GM10248 (cell line): Measurements from ENCODE around the gene A1BG.

ENCODE experiments used
- CTCF ChIA-PET: fragments of 300-600 bp; sonication (Branson Sonifier 250); formaldehyde crosslinking; extraction: SDS; loops from one replicate; lab custom pipeline; 2021; ENCODE audit warnings: antibody characterized with exemption; lab: Yijun Ruan, JAX
- POLR2A ChIA-PET: fragments of 350-650 bp; sonication (Branson Sonifier 250); formaldehyde crosslinking; extraction: SDS; loops from one replicate; lab custom pipeline; 2020; ENCODE audit warnings: antibody characterized with exemption; lab: Yijun Ruan, JAX
- DNase-seq: peaks from one replicate; pipeline ENCODE4 v3.0.0; 2012; ENCODE audit errors: extremely low spot score
- TF ChIP-seq, protein P1 (sequence below): IDR thresholded peaks from 2 replicates; pipeline ENCODE4 v1.5.1; 2012; ENCODE audit warnings: mild to moderate bottlenecking, low read depth; ENCODE audit errors: extremely low read depth, missing control alignments, control extremely low read depth

A1BG gene

GRCh38 chr19:58398545-58398944 lies 45.3 kb upstream of the A1BG start:
- DNase-seq, result no peak
- TF ChIP-seq, protein P1, sequence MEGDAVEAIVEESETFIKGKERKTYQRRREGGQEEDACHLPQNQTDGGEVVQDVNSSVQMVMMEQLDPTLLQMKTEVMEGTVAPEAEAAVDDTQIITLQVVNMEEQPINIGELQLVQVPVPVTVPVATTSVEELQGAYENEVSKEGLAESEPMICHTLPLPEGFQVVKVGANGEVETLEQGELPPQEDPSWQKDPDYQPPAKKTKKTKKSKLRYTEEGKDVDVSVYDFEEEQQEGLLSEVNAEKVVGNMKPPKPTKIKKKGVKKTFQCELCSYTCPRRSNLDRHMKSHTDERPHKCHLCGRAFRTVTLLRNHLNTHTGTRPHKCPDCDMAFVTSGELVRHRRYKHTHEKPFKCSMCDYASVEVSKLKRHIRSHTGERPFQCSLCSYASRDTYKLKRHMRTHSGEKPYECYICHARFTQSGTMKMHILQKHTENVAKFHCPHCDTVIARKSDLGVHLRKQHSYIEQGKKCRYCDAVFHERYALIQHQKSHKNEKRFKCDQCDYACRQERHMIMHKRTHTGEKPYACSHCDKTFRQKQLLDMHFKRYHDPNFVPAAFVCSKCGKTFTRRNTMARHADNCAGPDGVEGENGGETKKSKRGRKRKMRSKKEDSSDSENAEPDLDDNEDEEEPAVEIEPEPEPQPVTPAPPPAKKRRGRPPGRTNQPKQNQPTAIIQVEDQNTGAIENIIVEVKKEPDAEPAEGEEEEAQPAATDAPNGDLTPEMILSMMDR, result no peak
- POLR2A ChIA-PET, result no interaction called here
- CTCF ChIA-PET, result no interaction called here

- ChIA-PET CTCF (no interaction called here), POLR2A (no interaction called here)
- TF ChIP-seq, protein P1, result no peak
- no peak for DNase-seq
These were observed 44.8 kb upstream of the A1BG start for GRCh38 chr19:58398087-58398486.

DNA sequence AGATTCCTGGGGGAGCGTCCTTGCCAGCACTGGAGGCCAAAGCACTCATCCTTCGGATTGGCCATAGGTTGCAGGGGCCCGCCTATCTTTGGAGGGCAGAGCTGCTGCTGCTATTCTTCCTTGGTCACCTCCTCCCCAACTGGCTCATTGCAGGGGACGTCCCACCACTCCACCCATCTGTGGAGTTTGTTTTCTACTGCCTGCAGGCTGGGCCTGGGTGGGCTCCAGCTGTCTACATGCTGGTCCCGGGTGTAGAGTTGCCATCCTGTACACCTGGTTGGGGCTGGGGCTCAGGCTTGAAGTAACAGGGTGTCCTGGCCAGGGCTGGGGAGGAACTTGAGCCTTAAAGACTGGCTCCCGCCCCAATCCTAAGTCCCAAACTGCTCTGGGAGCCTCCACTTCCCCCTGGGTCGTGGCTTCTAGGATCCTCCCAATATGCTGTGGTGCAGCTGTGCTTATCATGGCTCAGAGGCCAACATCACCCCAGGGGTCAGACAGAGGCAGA lies 44.3 kb upstream of the A1BG start:
- CTCF ChIA-PET, result no interaction called here
- TF ChIP-seq, protein P1, result no peak

GRCh38 chr19:58396691-58397532 lies 43.6 kb upstream of the A1BG start:
- TF ChIP-seq, protein P1, result no peak
- no peak for DNase-seq
- CTCF ChIA-PET, result no interaction called here
- POLR2A ChIA-PET, result no interaction called here

More for the DNA sequence above, 44.3 kb upstream of the A1BG start:
- POLR2A ChIA-PET, result no interaction called here
- DNase-seq, result no peak

- TF ChIP-seq, protein P1, result no peak
- ChIA-PET POLR2A (no interaction called here), CTCF (no interaction called here)
- no peak for DNase-seq
These were observed 42.8 kb upstream of the A1BG start for GRCh38 chr19:58395979-58396627.

DNA sequence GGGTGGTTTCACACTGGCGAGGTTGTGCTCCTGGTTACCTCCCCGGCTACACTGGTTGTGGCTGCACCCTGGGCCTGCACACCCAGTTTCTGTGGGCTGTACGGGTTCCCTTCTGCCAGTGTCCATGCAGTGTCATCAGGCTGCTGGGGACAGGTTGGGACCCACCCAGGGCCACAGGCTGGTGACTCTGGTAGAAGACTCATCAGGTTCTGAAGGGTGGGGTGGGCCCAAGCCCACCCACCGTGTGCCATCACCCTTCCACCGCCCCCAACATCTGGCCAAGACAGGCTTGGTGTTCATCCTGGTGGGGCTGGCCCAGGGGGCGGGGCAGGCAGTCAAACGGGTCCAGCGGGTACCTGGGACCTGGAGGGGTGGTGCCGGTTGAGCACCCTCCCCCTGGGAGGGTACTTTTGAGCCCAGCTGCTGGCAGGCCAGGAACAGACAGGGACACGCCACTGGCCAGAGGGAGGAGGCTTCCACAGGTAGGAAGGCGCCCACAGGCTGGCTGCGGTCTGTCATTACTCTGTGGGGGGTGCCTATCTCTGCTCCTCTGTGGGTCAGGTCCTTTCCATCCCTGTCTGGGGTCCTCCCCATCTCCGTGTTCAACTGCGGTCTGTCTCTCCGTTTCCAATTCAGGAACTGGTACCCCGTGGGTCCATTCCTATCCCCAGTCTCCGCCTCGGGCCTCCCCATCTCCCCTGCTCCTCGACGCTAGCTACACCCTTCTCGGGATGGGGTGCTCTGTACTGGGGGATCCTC lies 42.1 kb upstream of the A1BG start, which contains the start of gene RNF225:
RNF225 (plus strand) TSS at position 437 of the 759 bp plus-strand sequence. CDS start 434 bp downstream, outside the sequence.
- CTCF ChIA-PET, result no interaction called here
- DNase-seq, result no peak
- POLR2A ChIA-PET, result no interaction called here
- TF ChIP-seq, protein P1, result no peak
